Retina (tissue), 1 donor: Measurements from ENCODE around the gene TERT.
"Not testable (repeated sequence)": the region's sequence is repeated elsewhere in the genome, so short reads cannot be mapped to it uniquely, and the experiment has no call there.

Experiments used
- DNase-seq: peaks from one replicate; pipeline ENCODE4 v3.0.0-alpha.2; 2016

Gene TERT

GRCh38 chr5:1231354-1231905 lies 63.4 kb downstream of the TERT start:
- no peak for DNase-seq

GRCh38 chr5:1230551-1230950 lies 64.3 kb downstream of the TERT start:
- no peak for DNase-seq

GRCh38 chr5:1229822-1230221 lies 65.0 kb downstream of the TERT start:
- DNase-seq = no peak

GRCh38 chr5:1229023-1229422 lies 65.8 kb downstream of the TERT start:
- DNase-seq = not testable (repeated sequence)

- no peak for DNase-seq
These were observed 66.7 kb downstream of the TERT start for GRCh38 chr5:1228120-1228519.

- DNase-seq = no peak
These were observed 67.2 kb downstream of the TERT start for GRCh38 chr5:1227667-1228066.

- DNase-seq = no peak
These were observed 67.9 kb downstream of the TERT start for GRCh38 chr5:1226839-1227581.

GRCh38 chr5:1226231-1226630 lies 68.6 kb downstream of the TERT start:
- no peak for DNase-seq

GRCh38 chr5:1225081-1225480 lies 69.8 kb downstream of the TERT start, which contains the start of gene SLC6A18:
Gene SLC6A18, plus strand, starts transcription at chr5:1225381. Its CDS starts 97 bp downstream, at chr5:1225478.
- no peak for DNase-seq

- no peak for DNase-seq
These were observed 70.2 kb downstream of the TERT start for GRCh38 chr5:1224631-1225030.

GRCh38 chr5:1223278-1223670 lies 71.6 kb downstream of the TERT start:
- DNase-seq = no peak

GRCh38 chr5:1222621-1223277 lies 72.1 kb downstream of the TERT start:
- DNase-seq = no peak

- DNase-seq = no peak
These were observed 72.7 kb downstream of the TERT start for GRCh38 chr5:1222147-1222546.

- DNase-seq = no peak
These were observed 73.1 kb downstream of the TERT start for GRCh38 chr5:1221721-1222120.

- no peak for DNase-seq
These were observed 74.0 kb downstream of the TERT start for GRCh38 chr5:1220831-1221230.

- DNase-seq = no peak
These were observed 74.5 kb downstream of the TERT start for GRCh38 chr5:1220351-1220750.

- no peak for DNase-seq
These were observed 75.1 kb downstream of the TERT start for GRCh38 chr5:1219768-1220100.

- DNase-seq = no peak
These were observed 75.6 kb downstream of the TERT start for GRCh38 chr5:1219098-1219767.

- no peak for DNase-seq
These were observed 76.4 kb downstream of the TERT start for GRCh38 chr5:1218351-1219080.

- DNase-seq = no peak
These were observed 77.2 kb downstream of the TERT start for GRCh38 chr5:1217596-1218206.

GRCh38 chr5:1216918-1217295 lies 78.0 kb downstream of the TERT start:
- DNase-seq = no peak

- no peak for DNase-seq
These were observed 78.5 kb downstream of the TERT start for GRCh38 chr5:1216211-1216917.
